Nephron (organoid): Measurements from ENCODE around the gene PELI2.
A peak's percentile ranks its signal among the peaks of the same experiment; 100 is the strongest.

Experiments used
- H3K27ac Mint-ChIP-seq, 3 experiments: 2 replicates each; pipeline ENCODE4 v1.8.0; 2020; ENCODE audit warnings: mixed read lengths in 3 of 3, mild to moderate bottlenecking in 2 of 3, moderate library complexity in 1 of 3
- H3K27me3 Mint-ChIP-seq: 2 replicates; pipeline ENCODE4 v1.8.0; 2021; ENCODE audit warnings: low read depth, mild to moderate bottlenecking, moderate library complexity, mixed read lengths
- H3K36me3 Mint-ChIP-seq: 2 replicates; pipeline ENCODE4 v1.8.0; 2020; ENCODE audit warnings: low read depth, mixed read lengths
- H3K4me1 Mint-ChIP-seq: 2 replicates; pipeline ENCODE4 v1.8.0; 2020; ENCODE audit warnings: mixed read lengths
- H3K4me3 Mint-ChIP-seq, 3 experiments: 2 replicates each; pipeline ENCODE4 v1.8.0; 2020; ENCODE audit warnings: mild to moderate bottlenecking in 3 of 3, mixed read lengths in 3 of 3, moderate library complexity in 2 of 3
- H3K9me3 Mint-ChIP-seq: 2 replicates; pipeline ENCODE4 v1.8.0; 2020; ENCODE audit warnings: mixed read lengths
- CTCF ChIP-seq, 3 experiments: fragments of 200-600 bp; sonication (generic); IDR thresholded peaks; one replicate each; pipeline ENCODE4 v1.5.0; 2021; ENCODE audit warnings: antibody characterized with exemption in 3 of 3; ENCODE audit not compliant: unreplicated experiment in 3 of 3

Gene PELI2

GRCh38 chr14:56334458-56334857 is 216.2 kb downstream of the PELI2 start:
- Mint-ChIP-seq H3K27me3 (peaks cover 12% of the 10 kb centered on the region), H3K36me3 (no peaks in the 10 kb centered on the region), H3K9me3 (no peaks in the 10 kb centered on the region), H3K27ac (no peak overlapping the region), H3K4me1 (no peaks in the 10 kb centered on the region), H3K4me3 (no peak overlapping the region)
- TF ChIP-seq CTCF (IDR thresholded peaks at IDR 0.05; ENCODE audit: unreplicated experiment in 3 of 3) = no peak

- Mint-ChIP-seq H3K4me3 (no peak overlapping the region), H3K4me1 (peaks cover 21% of the 10 kb centered on the region), H3K9me3 (no peaks in the 10 kb centered on the region), H3K27ac (no peak overlapping the region), H3K27me3 (peaks cover 15% of the 10 kb centered on the region), H3K36me3 (no peaks in the 10 kb centered on the region)
- TF ChIP-seq CTCF (IDR thresholded peaks at IDR 0.05; ENCODE audit: unreplicated experiment in 3 of 3) = no peak
These were observed 220.5 kb downstream of the PELI2 start for GRCh38 chr14:56338674-56339073.

- Mint-ChIP-seq H3K36me3 (no peaks in the 10 kb centered on the region), H3K9me3 (no peaks in the 10 kb centered on the region)
These were observed 221.9 kb downstream of the PELI2 start for GRCh38 chr14:56339855-56340701.

GRCh38 chr14:56340932-56341331 is 222.7 kb downstream of the PELI2 start:
- no peak for TF ChIP-seq CTCF (IDR thresholded peaks at IDR 0.05; ENCODE audit: unreplicated experiment in 3 of 3)
- no peak overlapping the region for H3K4me3 Mint-ChIP-seq
- H3K27ac Mint-ChIP-seq = no peak overlapping the region
- peaks cover 21% of the 10 kb centered on the region for H3K4me1 Mint-ChIP-seq
- H3K36me3 Mint-ChIP-seq = no peaks in the 10 kb centered on the region
- no peaks in the 10 kb centered on the region for H3K9me3 Mint-ChIP-seq
- peaks cover 15% of the 10 kb centered on the region for H3K27me3 Mint-ChIP-seq

More at GRCh38 chr14:56339855-56340701, 221.9 kb downstream of the PELI2 start:
- Mint-ChIP-seq H3K27ac (no peak overlapping the region), H3K27me3 (peaks cover 15% of the 10 kb centered on the region), H3K4me1 (peaks cover 21% of the 10 kb centered on the region), H3K4me3 (no peak overlapping the region)
- TF ChIP-seq CTCF (IDR thresholded peaks at IDR 0.05; ENCODE audit: unreplicated experiment in 3 of 3) = peak; percentile 67 to 73 (median 71)

- Mint-ChIP-seq H3K36me3 (no peaks in the 10 kb centered on the region), H3K9me3 (no peaks in the 10 kb centered on the region), H3K4me3 (no peak overlapping the region), H3K4me1 (peaks cover 21% of the 10 kb centered on the region), H3K27me3 (peaks cover 15% of the 10 kb centered on the region), H3K27ac (no peak overlapping the region)
- no peak for TF ChIP-seq CTCF (IDR thresholded peaks at IDR 0.05; ENCODE audit: unreplicated experiment in 3 of 3)
These were observed 223.7 kb downstream of the PELI2 start for GRCh38 chr14:56341766-56342493.
